ENCODE data around the gene ECHDC1. TPM values are rescaled to one million over a fixed set of nuclear protein-coding genes. Genes with fewer than 3 reads are reported as not detected.
"Not testable (repeated sequence)": the region's sequence is repeated elsewhere in the genome, so short reads cannot be mapped to it uniquely, and the experiment has no call there.

Gene ECHDC1
- polyA plus RNA-seq, 10 donors = 54.4 to 85.3 (median 66.9) TPM

DNA sequence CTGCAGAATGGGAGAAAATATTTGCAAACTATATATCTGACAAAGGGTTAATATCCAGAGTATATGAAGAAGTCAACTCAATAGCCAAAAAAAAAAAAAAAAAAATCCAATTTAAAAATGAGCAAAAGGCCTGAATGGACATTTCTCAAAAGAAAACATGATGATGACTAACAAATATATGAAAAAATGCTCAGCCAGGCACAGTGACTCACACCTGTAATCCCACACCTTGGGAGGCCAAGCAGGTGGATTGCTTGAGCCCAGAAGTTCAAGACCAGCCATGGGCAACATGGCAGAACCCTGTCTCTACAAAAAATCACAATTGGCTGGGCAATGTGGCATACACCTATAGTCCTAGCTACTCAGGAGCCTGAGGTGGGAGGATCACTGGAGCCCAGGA, 2.1 kb upstream of the ECHDC1 start:
- DNase-seq = no peak

DNA sequence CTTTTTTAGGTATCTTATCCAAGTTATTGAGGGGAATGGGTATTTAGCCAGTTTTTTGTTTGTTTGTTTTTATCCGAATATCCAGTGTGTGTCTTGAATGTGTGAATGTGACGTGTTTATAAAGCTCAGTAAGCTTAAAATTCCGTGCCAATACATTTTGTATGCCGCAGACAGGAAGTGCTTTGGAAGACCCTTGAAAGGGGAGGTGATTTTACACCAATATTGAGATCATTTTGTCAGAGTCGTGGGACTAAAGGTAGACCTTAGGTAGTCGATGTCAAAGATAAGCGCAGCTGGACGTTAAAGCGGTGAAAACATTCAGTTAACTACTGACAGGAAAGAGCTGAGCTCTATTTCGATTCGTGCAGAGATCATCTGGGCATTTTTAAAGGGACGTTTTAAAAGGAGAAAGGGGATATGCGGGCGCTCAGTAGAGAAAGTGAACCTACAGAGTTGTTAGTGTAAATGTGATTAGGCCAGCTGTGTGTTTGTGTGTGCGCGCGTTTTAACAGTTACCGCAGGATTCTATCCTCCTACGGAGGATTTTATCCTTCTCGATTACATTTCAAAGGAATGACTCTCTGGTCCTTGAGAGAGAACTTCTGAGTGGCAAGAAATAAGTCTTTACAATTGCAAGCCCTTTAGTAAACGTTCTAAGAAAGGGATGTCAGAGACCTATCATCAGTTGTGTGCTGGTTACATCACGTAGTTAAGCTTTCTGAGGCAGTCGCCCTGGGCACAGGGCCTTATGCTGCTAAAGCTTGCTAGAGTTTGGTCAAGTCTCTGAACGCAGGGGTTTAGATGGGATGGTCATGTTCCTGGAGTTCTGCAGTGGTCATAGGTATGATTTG, 625 bp upstream of the ECHDC1 start:
- DNase-seq = peak; percentile 26 to 72 (median 46)

DNA sequence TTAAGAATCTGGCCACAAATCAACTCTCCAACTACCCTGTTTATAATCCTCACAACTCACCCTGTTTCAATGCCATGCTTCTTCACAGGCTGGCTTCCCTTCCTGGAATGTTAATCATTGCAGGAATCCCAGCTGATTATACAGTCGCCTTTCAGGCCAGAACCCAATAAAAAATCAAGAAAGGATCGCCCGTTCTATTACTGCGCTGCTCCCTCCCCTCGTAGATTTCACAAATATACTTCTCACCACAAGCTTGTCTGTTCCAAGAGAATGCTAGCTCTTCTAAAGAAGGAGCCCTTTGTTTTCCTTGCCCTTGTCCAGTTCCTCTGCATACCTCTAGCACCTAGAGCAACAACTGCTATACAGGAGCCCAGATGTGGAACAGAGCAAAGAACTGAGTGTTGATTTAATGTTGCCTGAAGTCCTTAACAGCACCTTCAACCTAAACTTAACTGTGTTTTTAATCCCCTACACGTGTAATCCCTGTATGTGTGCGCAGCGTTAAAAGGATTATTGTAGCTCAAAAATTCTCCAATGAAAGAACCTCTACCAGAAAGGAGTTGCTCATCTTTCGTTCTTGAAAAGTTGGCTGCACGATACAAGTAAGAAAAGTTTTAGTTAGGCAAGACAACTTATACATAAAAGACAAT, 988 bp downstream of the ECHDC1 start:
- peak in 1 of 3 donors; percentile 18 for DNase-seq

DNA sequence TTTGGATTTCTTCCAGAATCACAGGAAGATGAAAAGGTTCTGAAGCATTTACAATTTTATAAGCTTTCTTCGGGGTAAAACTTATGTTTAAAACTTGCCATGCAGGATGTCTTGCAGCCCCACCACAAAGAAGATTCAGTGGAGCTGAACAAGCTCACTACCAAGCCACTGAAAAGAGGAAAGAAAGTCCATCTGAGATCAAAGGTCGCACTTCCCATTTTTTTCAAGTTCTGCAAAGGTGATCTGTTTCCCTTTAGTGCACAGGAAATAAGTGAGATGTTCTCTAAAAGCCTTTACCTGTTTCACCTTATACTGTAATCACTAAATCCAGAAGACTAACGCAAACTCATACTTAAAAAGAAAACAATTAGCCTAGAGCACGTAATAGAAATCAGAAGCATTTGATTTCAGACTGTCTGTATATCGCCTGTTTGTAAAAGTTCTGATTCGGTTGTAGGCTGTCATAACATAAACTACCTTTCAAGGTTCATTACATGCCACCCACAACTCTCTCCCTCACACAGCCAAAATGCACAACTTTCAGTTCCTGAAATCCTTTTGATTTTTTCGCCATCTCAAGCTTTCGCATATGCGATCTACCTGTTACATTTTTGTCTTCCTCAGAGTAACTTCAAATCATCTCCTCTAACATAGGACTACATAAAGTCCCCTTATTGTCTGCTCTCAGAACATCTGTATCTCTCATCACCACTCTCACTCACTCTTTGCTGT, 1.8 kb downstream of the ECHDC1 start:
- DNase-seq = no peak

DNA sequence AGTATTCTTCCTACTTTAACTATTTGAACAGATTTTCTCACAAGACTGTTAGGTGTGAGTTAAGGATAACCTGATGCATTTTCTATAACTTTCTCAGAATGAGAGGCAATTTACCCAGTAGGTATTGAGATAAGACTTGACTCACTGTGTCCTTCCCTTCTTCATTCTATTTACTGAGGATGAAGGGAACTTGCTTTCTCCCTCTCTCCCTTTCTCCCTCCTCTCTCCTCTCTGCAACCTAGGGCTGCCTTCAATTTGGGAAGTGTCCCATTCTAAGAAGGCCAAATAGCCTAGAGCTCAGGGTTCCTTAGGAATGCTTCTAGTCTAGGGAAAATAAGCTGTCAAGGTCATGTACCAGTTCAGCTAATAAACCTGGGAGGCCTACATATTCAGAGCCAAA, 3.2 kb downstream of the ECHDC1 start:
- no peak for DNase-seq

DNA sequence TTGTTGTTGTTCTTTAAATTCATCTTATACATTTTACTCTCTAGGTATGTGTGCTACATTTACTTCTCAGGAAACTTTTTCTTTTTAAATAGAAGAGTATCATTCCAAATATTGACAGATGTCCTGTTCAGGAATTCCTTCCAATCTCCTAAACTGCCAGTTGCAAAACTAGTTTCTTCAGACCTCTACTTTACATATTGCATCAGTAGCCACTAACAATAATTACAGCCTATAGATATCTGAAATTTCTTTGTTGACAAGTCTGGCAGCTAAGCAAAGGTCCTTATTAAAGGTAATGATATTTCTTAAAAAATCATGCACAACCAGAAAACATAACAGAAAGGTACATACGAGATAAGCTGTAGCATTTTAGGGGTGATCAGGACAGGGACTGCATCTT, 4.5 kb downstream of the ECHDC1 start:
- no peak for DNase-seq

DNA sequence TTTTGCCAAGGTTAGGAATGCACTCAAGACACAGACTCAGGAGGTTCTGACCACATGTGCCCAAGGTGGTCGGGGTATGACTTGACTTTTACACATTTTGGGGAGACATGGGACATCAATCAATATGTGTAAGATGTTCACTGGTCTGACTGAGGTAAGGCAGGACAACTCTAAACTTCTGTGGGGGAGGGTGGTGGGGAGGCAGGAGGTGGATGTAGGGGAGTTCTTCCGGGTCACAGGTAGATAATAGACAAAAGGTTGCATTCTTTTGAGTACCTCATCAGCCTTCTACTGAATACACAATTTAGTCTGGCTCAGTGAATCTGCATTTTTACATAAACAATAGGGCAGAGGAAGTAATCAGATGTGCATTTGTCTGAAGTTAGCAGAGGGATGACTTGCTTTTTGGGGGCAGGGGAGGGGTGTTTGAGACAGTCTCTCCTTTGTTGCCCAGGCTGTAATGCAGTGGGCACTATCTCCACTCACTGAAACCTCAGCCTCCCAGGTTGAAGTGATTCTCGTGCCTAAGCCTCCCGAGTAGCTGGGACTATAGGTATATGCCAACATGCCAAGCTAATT, 10.9 kb downstream of the ECHDC1 start:
- DNase-seq = no peak

DNA sequence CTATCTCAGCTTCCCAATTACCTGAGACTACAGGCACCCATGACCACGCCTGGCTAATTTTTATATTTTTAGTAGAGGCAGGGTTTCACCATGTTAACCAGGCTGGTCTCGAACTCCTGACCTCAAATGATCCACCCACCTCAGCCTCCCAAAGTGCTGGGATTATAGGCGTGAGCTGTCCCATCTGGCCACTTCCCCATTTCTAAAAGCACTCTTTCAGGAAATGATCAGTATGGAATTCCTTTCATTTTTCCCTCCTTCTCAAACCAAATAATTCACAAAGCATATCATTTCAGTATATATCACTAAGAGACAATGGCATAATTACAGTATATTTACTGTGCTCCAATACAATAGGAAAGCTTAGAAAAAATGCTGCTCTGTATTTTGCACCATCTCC, 12.2 kb downstream of the ECHDC1 start:
- not testable (repeated sequence) for DNase-seq

DNA sequence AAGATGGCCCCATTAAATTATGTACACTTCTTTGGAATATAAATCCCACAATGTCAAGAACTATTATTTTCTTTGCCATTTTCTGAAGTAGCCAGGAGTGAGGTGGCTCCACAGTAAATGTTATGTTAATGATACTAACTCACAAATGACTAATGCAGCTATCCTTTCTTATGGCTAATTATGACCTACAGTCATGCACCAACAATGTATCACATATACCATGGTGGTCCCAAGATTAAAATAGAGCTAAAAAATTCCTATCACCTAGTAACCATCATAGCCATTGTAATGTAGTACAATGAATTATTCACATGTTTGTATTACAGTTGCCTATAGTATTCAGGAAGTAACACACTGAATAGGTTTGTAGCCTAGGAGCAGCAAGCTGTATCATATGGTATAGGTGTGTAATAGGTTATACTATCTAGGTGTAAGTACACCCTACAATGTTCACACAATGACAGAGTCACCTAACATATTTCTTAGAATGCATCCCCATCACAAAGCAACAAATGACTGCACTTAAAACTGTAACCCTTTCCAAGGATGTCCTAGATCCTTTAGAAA, 15.3 kb downstream of the ECHDC1 start:
- peak in 1 of 3 donors; percentile 54 for DNase-seq

DNA sequence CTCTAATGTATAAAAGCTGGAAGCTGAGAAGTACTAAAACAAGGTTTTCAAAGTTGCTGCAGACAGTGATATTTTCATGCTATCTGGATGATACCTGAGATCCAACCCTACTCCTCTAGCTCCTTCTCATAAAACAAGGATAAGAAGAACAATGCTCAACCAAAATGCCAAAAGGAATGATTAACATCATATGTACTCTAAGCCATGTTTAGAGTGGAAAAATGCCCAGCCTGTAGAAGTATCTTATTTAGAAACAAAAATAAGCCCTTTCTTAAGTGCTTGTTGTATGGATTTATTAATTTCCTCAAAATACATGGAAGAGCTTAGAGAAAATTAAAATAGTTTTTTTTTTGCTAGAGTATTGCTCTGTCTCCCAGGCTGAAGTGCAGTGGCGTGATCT, 23.7 kb downstream of the ECHDC1 start:
- no peak for DNase-seq

DNA sequence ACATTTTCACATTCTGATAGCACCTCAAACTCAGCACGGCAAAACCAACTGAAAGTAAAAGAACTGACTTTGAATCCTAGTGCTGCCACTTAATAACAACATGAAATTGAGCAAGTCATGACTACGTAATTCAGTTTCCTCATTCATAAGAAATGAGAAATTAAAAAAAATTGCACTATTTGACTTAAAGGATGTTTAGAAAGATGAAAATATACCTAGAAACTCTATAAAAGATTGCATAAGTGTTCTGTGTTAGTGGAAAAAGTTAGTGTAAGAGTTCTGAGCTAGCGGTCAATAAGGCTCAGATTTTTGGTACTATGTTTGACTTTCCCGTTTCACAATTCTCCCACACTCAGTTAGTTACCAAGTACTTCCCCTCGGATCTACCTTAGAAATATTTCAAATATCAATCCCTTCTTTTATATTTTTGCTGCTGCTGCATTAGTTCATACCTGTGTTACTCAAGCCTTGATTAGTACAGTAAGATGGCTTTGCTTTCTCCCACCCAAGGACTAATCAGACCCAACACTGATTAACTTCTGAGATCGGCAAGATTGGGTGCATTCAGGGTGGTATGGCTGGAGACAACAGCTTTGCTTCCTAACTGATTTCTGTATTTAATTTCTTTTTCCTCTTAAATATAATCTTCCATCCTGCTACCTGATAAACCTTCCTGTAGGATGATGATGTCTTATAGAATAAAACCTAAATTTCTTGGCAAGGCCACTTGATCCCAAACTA, 25.9 kb downstream of the ECHDC1 start:
- DNase-seq = no peak

DNA sequence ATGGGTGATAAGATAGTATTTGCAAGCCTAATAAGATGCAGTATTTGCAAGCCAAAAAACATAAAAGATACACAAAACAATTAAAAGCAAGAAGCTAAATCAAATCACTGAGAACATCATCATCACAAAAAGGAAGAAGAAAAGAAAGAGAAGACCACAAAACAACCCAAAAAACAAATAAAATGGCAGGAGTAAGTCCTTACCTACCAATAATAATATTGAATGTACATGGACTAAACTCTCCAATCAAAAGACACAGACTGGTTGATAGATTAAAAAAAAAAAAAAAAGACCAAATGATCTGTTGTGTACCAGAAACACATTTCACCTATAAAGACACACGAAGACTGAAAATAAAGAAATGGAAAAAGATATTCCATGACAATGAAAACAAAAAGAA, 37.7 kb downstream of the ECHDC1 start:
- DNase-seq = no peak

DNA sequence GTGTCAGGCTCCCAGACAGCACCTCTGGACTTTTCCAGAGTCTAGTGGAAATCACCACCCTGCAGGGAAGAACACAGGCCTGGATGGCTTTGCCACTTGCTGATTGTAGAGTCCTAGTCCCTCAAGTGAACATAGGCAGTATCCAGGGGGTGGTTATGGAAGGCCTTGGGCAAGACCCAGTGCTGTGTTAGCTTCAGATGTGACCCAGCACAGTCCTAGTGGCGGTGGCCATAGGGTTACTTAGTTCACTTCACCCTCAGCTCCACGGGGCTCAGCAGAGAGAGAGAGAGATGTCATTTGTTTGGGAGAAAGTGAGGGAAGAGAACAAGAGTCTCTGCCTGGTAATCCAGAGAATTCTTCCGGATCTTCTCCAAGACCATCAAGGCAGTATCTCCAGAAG, 39.5 kb downstream of the ECHDC1 start:
- DNase-seq = no peak

DNA sequence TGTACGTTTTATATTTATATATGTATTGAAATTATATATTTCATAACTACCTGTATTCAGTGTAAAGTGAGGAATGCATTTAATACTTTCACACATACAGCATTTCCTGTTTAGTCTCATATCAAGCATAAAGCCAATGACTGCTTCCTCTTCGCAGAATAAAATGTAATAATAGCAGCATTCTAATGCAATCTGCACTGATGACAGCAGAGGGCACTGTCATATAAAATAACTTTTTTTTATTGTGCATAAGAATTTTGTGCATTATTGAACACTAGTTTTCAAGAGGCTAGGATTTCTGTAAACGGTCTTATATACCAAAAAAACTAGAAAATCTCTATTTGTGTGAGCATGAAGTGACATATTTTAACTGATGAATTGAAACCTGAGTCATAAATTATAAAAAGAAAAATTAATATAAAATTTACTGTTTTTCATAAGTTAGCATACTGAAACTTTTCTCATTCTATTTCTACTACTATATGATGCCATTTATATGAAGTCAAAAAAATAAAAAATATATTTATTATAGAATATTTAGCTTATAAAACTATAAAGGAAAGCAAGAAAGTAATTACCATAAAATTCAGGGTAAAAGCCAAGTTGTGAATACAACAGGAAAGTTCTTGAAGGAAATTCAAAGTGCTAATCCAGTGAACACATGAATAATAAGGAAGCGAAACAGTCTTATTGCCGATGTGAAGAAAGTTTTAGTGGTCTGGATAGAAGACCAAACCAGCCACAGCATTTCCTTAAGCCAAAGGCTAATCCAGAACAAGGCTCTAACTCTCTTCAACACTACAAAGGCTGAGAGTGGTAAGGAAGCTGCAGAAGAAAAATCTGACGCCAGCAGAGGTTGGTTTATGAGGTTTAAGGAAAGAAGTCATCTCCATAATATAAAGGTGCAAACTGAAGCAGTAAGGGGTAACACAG, 40.4 kb downstream of the ECHDC1 start:
- DNase-seq = peak; percentile 51 to 80 (median 68)

DNA sequence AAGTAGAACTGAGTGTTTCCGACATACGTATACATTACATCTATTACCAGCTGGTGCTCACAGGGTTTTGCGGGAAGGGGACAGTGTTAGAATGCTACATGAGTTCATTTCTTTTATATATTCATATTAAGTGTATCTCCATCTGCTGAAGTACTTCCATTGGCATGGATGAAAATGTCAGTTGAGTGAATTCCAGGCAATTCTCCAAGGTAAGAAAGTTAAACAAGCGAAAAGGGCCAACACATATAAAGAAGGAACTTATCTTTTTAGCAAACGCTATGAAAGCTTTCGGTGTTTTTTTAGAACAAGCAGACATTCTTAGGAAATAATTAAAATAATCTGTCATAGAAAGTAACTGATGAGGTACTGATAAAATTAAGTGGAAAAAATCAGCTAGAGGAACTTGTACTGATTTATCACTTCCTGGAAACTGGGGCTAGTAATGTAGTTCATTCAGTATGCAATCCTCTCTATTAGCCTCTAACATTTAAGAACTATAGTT, 42.2 kb downstream of the ECHDC1 start:
- DNase-seq = peak; percentile 18 to 71 (median 32)

DNA sequence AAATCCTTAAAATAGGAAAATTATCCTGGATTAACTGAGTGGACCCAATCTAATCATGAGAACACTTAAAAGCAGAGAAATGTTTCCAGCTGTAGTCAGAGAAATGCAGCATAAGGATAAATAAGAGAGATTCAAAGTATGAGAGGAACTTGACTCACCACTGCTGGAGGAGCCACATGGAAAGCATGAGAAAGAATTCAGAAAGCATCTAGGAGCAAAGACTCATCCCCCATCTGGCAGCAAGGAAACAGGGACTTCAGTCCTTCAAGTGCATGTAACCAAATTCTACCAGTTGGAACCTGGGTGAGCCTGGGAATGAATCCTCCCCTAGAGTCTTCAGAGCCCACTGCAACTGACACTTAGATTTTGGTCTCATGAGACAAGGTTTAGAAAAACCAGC, 43.0 kb downstream of the ECHDC1 start:
- DNase-seq = peak; percentile 19 to 77 (median 64)

DNA sequence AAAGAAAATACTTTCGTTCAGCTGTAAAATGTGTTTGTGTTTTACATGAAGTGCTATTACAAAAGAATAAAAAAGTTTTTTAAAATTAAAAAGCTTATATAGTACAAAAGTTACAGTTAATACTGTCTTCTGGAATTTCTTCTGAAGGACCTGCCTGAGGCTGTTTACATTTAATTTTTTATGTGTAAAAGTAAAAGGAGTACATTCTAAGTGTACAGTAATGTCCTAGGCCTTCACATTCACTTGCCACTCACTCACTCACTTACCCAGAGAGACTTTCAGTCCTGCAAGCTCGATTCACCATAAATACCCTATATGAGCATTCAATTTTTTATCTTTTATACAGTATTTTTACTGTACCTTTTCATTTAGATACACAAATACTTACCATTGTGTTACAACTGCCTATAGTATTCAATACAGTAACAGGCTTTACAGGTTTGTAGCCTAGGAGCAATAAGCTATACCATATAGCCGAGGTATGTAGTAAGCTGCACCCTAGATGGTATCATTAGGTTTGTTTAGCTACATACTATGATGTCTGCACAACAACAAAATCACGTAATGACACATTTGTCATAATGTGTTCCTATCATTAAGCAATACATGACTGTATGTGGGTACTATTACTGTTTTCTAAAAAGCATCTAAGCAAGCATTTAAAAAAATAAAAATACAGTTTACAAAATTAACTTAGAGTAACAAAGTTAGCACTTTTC, 43.7 kb downstream of the ECHDC1 start:
- DNase-seq = no peak

DNA sequence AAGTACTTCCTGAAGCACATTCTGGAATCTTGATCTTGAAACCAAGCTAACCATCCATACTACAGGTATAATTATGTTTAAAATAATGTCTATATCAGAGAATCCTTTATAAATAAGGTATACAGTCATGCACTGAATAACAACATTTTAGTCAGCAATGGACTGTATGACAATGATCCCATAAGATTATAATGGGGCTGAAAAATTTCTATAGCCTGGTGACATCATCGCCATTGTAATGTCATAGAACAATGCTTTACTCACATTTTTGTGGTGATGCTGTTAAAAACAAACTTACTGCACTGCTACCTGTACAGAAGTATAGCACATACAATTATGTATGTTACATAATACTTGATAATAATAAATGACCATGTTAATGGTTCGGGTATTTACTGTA, 44.9 kb downstream of the ECHDC1 start:
- DNase-seq = no peak

DNA sequence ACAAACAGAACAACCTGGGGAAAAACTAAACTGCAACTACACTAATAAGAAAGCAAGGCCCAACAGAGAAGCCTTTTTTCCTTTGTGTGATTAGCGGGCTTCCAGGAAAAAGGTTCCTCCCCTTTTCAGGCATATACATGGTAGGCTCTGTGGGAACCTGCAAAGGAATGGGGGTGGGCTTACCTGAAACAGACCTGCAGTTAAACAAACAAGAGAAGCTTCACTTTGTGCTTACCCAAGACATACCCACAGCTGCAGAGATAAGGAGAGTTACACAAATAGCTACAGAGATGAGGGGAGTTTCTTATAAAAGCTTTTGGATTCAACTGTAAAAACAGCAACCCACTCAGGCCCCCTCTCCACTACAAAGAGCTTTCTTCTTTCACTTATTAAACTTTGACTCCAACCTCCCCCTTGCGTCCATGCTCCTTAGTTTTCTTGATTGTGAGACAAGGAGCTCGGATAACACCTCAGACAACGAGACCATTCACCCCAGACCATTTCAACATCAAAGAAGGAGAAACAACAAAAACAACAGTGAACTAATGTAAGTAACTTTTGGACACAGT, 45.8 kb downstream of the ECHDC1 start:
- no peak for DNase-seq

Measured in muscle of back (tissue), 11 donors.